HL-60 (cell line): ENCODE results near the gene RTN4RL1.

Source experiments
- DNase-seq, 2 experiments: peaks; one replicate each; pipeline ENCODE4 v3.0.0-alpha.2; 2010 to 2020; ENCODE audit warnings: low read depth in 1 of 2, low spot score in 1 of 2
- H3K27ac ChIP-seq: fragments of 250-450 bp; sonication (Bioruptor Pico); replicated peaks from 2 replicates; pipeline ENCODE4 v1.5.1; 2020; ENCODE audit warnings: mild to moderate bottlenecking, moderate library complexity
- H3K27me3 ChIP-seq: fragments of 250-450 bp; sonication (Bioruptor Pico); 2 replicates; pipeline ENCODE4 v1.5.1; 2021; ENCODE audit warnings: mild to moderate bottlenecking, moderate library complexity; ENCODE audit not compliant: insufficient read depth, poor library complexity, severe bottlenecking
- H3K4me3 ChIP-seq: replicated peaks from 2 replicates; pipeline ENCODE4 v1.5.1; 2011; ENCODE audit warnings: mild to moderate bottlenecking, control low read depth, low read length; ENCODE audit not compliant: insufficient read depth
- CTCF ChIP-seq: IDR thresholded peaks from one replicate; pipeline ENCODE4 v1.5.1; 2011; ENCODE audit warnings: low read length, control low read depth, inconsistent platforms; ENCODE audit not compliant: insufficient read depth
- GABPA ChIP-seq: IDR thresholded peaks from 2 replicates; pipeline ENCODE4 v1.6.1; 2012; ENCODE audit warnings: low read depth
- POLR2AphosphoS5 ChIP-seq: IDR thresholded peaks from 2 replicates; pipeline ENCODE4 v1.6.1; 2012; ENCODE audit warnings: low read depth
- SPI1 ChIP-seq: IDR thresholded peaks from 2 replicates; pipeline ENCODE4 v1.6.1; 2012; ENCODE audit warnings: low read depth, mild to moderate bottlenecking, borderline replicate concordance
- TF ChIP-seq, protein P1 (sequence below): IDR thresholded peaks from 2 replicates; pipeline ENCODE4 v1.6.1; 2012; ENCODE audit warnings: low read depth; ENCODE audit not compliant: insufficient replicate concordance

Gene RTN4RL1

GRCh38 chr17:2024572-2025219, 438 bp downstream of the RTN4RL1 start:
- H3K27ac ChIP-seq: no peak overlapping the region
- DNase-seq: no peak
- TF ChIP-seq SPI1: no peak
- no peak for TF ChIP-seq POLR2AphosphoS5
- no peak for TF ChIP-seq GABPA
- no peak for TF ChIP-seq CTCF
- TF ChIP-seq, protein P1, sequence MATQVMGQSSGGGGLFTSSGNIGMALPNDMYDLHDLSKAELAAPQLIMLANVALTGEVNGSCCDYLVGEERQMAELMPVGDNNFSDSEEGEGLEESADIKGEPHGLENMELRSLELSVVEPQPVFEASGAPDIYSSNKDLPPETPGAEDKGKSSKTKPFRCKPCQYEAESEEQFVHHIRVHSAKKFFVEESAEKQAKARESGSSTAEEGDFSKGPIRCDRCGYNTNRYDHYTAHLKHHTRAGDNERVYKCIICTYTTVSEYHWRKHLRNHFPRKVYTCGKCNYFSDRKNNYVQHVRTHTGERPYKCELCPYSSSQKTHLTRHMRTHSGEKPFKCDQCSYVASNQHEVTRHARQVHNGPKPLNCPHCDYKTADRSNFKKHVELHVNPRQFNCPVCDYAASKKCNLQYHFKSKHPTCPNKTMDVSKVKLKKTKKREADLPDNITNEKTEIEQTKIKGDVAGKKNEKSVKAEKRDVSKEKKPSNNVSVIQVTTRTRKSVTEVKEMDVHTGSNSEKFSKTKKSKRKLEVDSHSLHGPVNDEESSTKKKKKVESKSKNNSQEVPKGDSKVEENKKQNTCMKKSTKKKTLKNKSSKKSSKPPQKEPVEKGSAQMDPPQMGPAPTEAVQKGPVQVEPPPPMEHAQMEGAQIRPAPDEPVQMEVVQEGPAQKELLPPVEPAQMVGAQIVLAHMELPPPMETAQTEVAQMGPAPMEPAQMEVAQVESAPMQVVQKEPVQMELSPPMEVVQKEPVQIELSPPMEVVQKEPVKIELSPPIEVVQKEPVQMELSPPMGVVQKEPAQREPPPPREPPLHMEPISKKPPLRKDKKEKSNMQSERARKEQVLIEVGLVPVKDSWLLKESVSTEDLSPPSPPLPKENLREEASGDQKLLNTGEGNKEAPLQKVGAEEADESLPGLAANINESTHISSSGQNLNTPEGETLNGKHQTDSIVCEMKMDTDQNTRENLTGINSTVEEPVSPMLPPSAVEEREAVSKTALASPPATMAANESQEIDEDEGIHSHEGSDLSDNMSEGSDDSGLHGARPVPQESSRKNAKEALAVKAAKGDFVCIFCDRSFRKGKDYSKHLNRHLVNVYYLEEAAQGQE: no peak
- peak overlapping the region; percentile 23 for H3K4me3 ChIP-seq
- peaks cover 8% of the 10 kb centered on the region for H3K27me3 ChIP-seq

DNA sequence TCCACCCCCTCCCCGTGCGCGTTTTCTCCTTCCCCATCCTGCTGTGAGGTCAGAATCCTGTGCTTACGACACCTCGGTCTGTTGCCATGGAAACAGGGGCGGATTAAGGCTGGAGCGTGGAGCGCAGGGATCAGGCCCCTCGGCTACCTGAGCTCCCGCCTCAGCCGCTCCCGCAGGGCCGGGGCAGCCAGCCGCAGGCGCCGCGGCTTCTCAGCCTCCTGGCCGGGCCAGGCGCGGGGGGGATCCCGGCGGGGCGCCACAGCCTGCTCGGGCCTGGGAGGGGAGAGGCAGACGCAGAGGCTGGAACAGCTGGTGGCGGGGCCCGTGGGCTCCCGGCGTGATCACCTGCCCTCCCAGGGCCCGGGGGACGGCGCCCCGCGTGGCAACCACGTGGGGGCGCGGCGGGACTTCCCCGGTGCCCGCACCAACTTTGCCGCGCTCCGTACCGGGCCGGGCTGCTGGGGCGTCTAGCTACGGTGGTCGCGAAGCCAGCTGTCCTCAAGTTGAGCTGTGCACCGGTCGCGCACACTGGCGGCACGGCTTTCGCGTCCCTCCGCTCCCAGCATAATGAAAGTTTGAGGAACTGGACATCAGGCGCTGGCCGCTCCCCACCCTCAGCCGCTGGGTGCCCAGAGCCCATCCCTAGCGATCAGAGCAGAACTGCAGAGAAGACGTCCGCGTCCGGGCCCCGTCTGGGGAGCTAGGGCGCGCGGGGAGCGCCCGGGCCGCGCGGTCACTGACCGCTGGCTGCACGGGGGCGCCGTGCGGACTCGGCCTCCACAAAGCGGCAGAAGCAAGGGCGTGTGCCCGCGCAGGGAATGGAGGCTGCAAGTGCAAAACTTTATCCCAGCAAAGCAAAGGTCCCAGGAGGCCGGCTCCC, 1.2 kb downstream of the RTN4RL1 start:
- DNase-seq: peak; percentile 62 to 72
- H3K27me3 ChIP-seq: peaks cover 8% of the 10 kb centered on the region
- H3K4me3 ChIP-seq: peak overlapping the region; percentile 14
- TF ChIP-seq SPI1: no peak
- TF ChIP-seq CTCF: no peak
- TF ChIP-seq POLR2AphosphoS5: no peak
- TF ChIP-seq GABPA: no peak
- TF ChIP-seq, protein P1: no peak
- no peak overlapping the region for H3K27ac ChIP-seq

DNA sequence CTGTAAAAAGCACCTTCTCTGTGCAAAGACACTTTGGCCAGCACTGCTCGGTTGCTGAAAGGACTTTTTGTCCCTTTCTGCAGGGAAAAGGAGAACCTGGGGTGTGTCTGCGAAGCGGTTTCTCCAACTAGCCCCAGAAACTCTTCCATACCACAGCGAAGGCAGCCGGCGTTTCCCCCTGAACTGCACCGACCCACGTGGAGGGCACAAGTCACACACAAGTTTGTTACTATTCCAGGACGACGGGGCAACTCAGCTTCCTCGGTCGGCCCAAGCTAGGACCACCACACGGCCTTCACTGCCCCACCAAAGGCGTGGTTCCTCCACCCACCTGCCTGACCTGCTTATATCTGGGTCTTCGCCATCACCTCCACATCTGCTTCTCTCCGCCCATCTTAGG, 1.9 kb downstream of the RTN4RL1 start:
- H3K4me3 ChIP-seq: no peak overlapping the region

More for the DNA sequence above, 1.9 kb downstream of the RTN4RL1 start:
- no peak for DNase-seq
- TF ChIP-seq SPI1: no peak
- no peak for TF ChIP-seq CTCF
- no peak for TF ChIP-seq POLR2AphosphoS5
- TF ChIP-seq, protein P1: no peak
- TF ChIP-seq GABPA: no peak
- Histone ChIP-seq H3K27ac (no peak overlapping the region), H3K27me3 (peaks cover 8% of the 10 kb centered on the region)
